SK-N-SH treated with all-trans-retinoic acid at 6 μM for 48 hours (cell line): ENCODE results near the gene GAMT.

Experiments
- ATAC-seq: fragments of 200-7000 bp; cut with Tn5 transposase; 3 replicates; pipeline ENCODE4 v1.9.1; 2020; ENCODE audit warnings: mild to moderate bottlenecking, moderate library complexity
- ARNTL ChIP-seq: fragments of 450-650 bp; formaldehyde crosslinking; IDR thresholded peaks from 2 replicates; pipeline ENCODE4 v1.5.0; 2020; ENCODE audit warnings: low read depth, mild to moderate bottlenecking, moderate library complexity, borderline replicate concordance
- BACH2 ChIP-seq: fragments of 250-450 bp; sonication (Bioruptor Pico); IDR thresholded peaks from 2 replicates; pipeline ENCODE4 v1.9.0; 2021; ENCODE audit warnings: mild to moderate bottlenecking, borderline replicate concordance
- CSDC2 ChIP-seq: fragments of 250-450 bp; sonication (Bioruptor Pico); IDR thresholded peaks from 2 replicates; pipeline ENCODE4 v1.5.0; 2020; ENCODE audit warnings: mild to moderate bottlenecking, moderate library complexity
- ESRRG ChIP-seq: fragments of 250-450 bp; sonication (Bioruptor Pico); IDR thresholded peaks from 2 replicates; pipeline ENCODE4 v1.6.1; 2021; ENCODE audit warnings: mild to moderate bottlenecking
- GLIS3 ChIP-seq: fragments of 250-450 bp; sonication (Bioruptor Pico); IDR thresholded peaks from 2 replicates; pipeline ENCODE4 v1.5.0; 2020; ENCODE audit warnings: mild to moderate bottlenecking, moderate library complexity
- ISL1 ChIP-seq: fragments of 250-450 bp; sonication (Bioruptor Pico); IDR thresholded peaks from 2 replicates; pipeline ENCODE4 v2.1.2; 2022; ENCODE audit warnings: mild to moderate bottlenecking, moderate library complexity
- POU6F1 ChIP-seq: fragments of 250-450 bp; sonication (Bioruptor Pico); IDR thresholded peaks from 2 replicates; pipeline ENCODE4 v1.8.0; 2021; ENCODE audit warnings: low read depth, mild to moderate bottlenecking, moderate library complexity, borderline replicate concordance
- PPARA ChIP-seq: fragments of 250-450 bp; sonication (Bioruptor Pico); IDR thresholded peaks from 2 replicates; pipeline ENCODE4 v1.5.0; 2020; ENCODE audit warnings: mild to moderate bottlenecking, borderline replicate concordance
- RARB ChIP-seq: fragments of 250-450 bp; sonication (Bioruptor Pico); IDR thresholded peaks from 2 replicates; pipeline ENCODE4 v1.8.0; 2021; ENCODE audit warnings: mild to moderate bottlenecking, moderate library complexity
- SNAI2 ChIP-seq: fragments of 250-450 bp; sonication (Bioruptor Pico); IDR thresholded peaks from 2 replicates; pipeline ENCODE4 v1.5.0; 2020; ENCODE audit warnings: mild to moderate bottlenecking, moderate library complexity
- TCF4 ChIP-seq: fragments of 250-450 bp; sonication (Bioruptor Pico); IDR thresholded peaks from 2 replicates; pipeline ENCODE4 v1.8.0; 2021; ENCODE audit warnings: mild to moderate bottlenecking, moderate library complexity, borderline replicate concordance
- TOX ChIP-seq: fragments of 250-450 bp; sonication (Bioruptor Pico); IDR thresholded peaks from 2 replicates; pipeline ENCODE4 v1.8.0; 2021; ENCODE audit warnings: mild to moderate bottlenecking, moderate library complexity, borderline replicate concordance
- ZC3H10 ChIP-seq: fragments of 250-450 bp; sonication (Bioruptor Pico); IDR thresholded peaks from 2 replicates; pipeline ENCODE4 v1.5.1; 2021; ENCODE audit warnings: mild to moderate bottlenecking, moderate library complexity
- ZFP3 ChIP-seq: fragments of 250-450 bp; sonication (Bioruptor Pico); IDR thresholded peaks from 2 replicates; pipeline ENCODE4 v1.5.0; 2020; ENCODE audit warnings: mild to moderate bottlenecking, moderate library complexity
- ZFP30 ChIP-seq: fragments of 450-650 bp; formaldehyde crosslinking; IDR thresholded peaks from 2 replicates; pipeline ENCODE4 v1.5.0; 2022; ENCODE audit warnings: mild to moderate bottlenecking, moderate library complexity
- ZNF565 ChIP-seq: fragments of 450-650 bp; formaldehyde crosslinking; conservative IDR thresholded peaks from 2 replicates; pipeline ENCODE4 v1.5.0; 2020; ENCODE audit warnings: low read depth, mild to moderate bottlenecking, moderate library complexity
- ZNF70 ChIP-seq: fragments of 450-650 bp; formaldehyde crosslinking; IDR thresholded peaks from 2 replicates; pipeline ENCODE4 v1.5.0; 2020; ENCODE audit warnings: mild to moderate bottlenecking, moderate library complexity
- ZNF8 ChIP-seq: fragments of 450-650 bp; formaldehyde crosslinking; IDR thresholded peaks from 2 replicates; pipeline ENCODE4 v1.5.0; 2020; ENCODE audit warnings: mild to moderate bottlenecking, moderate library complexity
- TF ChIP-seq, protein P1 (sequence below): fragments of 250-450 bp; sonication (Bioruptor Pico); IDR thresholded peaks from 2 replicates; pipeline ENCODE4 v1.5.1; 2020; ENCODE audit warnings: low read depth, mild to moderate bottlenecking, moderate library complexity
- TF ChIP-seq, protein P2 (sequence below): fragments of 250-450 bp; sonication (Bioruptor Pico); IDR thresholded peaks from 2 replicates; pipeline ENCODE4 v1.8.0; 2020; ENCODE audit warnings: mild to moderate bottlenecking, moderate library complexity, borderline replicate concordance
- TF ChIP-seq, protein P3 (sequence below): fragments of 250-450 bp; sonication (Bioruptor Pico); IDR thresholded peaks from 2 replicates; pipeline ENCODE4 v1.5.0; 2020; ENCODE audit warnings: mild to moderate bottlenecking, moderate library complexity

Gene GAMT

GRCh38 chr19:1441677-1442438 is 40.5 kb upstream of the GAMT start:
- TF ChIP-seq CSDC2 (CRISPR knock-in tag) (no peak), TCF4 (CRISPR knock-in tag) (no peak), BACH2 (no peak), TOX (CRISPR knock-in tag) (no peak), GLIS3 (CRISPR knock-in tag) (no peak), POU6F1 (CRISPR knock-in tag) (no peak), ZC3H10 (CRISPR knock-in tag) (no peak), ZNF565 (CRISPR knock-in tag) (no peak)
- TF ChIP-seq, protein P1, sequence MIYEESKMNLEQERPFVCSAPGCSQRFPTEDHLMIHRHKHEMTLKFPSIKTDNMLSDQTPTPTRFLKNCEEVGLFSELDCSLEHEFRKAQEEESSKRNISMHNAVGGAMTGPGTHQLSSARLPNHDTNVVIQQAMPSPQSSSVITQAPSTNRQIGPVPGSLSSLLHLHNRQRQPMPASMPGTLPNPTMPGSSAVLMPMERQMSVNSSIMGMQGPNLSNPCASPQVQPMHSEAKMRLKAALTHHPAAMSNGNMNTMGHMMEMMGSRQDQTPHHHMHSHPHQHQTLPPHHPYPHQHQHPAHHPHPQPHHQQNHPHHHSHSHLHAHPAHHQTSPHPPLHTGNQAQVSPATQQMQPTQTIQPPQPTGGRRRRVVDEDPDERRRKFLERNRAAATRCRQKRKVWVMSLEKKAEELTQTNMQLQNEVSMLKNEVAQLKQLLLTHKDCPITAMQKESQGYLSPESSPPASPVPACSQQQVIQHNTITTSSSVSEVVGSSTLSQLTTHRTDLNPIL = no peak
- no peak for ATAC-seq

DNA sequence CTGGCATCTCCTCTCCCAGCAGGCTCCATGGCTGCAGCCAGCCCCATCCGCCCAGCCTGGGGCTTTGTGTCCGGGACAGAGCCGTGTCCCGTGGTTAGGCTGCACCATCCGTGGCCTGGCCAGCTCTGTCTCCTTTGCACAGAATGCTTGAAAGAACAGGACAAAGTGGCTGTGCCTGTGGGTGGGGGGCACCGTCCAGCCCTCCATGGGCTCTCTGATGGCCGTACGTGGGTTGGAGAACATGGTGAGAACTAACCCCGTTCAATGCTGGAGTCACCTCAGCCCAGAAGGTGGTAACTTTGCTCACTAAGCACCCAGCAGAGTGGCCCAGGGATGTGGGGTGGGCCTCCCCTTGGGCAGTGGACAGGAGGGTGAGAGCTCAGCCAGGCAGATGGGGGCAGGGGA is 39.7 kb upstream of the GAMT start:
- no peak for ATAC-seq
- no peak for TF ChIP-seq ZNF565 (CRISPR knock-in tag)
- TF ChIP-seq, all 23 proteins: peak for 0

DNA sequence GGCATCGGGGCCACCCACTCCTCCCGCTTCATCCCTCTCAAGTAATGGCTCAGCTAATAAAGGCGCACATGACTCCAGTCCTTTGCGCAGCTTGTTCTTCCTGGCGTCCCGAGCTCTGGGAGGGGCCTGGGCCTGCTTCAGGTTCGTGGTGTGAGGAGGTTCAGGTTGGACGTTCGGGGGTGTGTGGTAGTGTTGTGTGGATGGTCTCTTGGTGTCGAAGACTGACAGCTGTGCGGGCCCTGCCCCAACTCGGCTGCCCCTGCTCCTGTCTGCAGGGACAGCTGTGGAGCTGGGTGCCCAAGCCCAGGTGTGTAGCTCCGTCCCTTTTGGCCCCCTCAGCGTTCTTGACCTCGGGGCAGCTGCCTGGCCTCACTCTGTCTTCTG is 39.1 kb upstream of the GAMT start:
- ATAC-seq = no peak

DNA sequence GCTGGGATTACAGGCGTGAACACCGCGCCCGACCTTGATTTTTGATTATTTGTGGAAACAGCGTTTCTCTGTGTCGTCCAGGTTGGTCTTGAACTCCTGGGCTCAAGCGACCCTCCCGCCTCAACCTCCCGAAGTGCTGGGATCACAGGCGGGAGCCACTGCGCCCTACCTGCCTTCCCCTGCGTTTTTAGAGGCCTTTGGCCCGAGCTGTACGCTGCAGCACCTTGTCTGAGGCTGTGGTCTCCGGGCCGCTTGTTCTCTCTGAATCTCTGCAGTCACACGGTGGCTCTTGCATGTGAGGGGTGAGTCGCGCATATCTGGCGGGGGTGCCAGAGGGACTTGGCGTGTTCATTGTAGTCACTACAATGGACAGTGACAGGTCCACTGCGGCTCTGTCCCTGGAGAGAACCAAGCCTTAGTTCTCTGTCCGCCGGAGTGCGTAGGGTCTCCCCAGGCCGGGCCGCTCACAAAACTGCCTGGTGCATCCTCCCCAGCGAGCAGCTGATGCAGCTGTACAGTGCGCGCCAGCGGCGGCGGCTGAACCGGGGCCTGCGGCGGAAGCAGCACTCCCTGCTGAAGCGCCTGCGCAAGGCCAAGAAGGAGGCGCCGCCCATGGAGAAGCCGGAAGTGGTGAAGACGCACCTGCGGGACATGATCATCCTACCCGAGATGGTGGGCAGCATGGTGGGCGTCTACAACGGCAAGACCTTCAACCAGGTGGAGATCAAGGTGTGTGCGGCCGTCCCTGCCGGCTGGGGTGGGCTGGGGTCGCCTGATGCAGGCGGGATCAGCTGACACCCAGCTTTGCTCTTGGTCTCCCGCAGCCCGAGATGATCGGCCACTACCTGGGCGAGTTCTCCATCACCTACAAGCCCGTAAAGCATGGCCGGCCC is 38.4 kb upstream of the GAMT start:
- ATAC-seq = peak; percentile 27

More for the DNA sequence above, 39.1 kb upstream of the GAMT start:
- TF ChIP-seq ZNF70 (CRISPR knock-in tag) (no peak), ZNF8 (CRISPR knock-in tag) (no peak), SNAI2 (CRISPR knock-in tag) (no peak), ESRRG (no peak), GLIS3 (CRISPR knock-in tag) (no peak), ARNTL (CRISPR knock-in tag) (no peak), ZNF565 (CRISPR knock-in tag) (no peak), ZFP3 (no peak), ZFP30 (CRISPR knock-in tag) (no peak)
- TF ChIP-seq, protein P2, sequence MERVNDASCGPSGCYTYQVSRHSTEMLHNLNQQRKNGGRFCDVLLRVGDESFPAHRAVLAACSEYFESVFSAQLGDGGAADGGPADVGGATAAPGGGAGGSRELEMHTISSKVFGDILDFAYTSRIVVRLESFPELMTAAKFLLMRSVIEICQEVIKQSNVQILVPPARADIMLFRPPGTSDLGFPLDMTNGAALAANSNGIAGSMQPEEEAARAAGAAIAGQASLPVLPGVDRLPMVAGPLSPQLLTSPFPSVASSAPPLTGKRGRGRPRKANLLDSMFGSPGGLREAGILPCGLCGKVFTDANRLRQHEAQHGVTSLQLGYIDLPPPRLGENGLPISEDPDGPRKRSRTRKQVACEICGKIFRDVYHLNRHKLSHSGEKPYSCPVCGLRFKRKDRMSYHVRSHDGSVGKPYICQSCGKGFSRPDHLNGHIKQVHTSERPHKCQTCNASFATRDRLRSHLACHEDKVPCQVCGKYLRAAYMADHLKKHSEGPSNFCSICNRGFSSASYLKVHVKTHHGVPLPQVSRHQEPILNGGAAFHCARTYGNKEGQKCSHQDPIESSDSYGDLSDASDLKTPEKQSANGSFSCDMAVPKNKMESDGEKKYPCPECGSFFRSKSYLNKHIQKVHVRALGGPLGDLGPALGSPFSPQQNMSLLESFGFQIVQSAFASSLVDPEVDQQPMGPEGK (CRISPR knock-in tag) = no peak

- ATAC-seq = peak; percentile 11
- TF ChIP-seq CSDC2 (CRISPR knock-in tag) (no peak), SNAI2 (CRISPR knock-in tag) (no peak), PPARA (CRISPR knock-in tag) (no peak), ZNF70 (CRISPR knock-in tag) (no peak), TCF4 (CRISPR knock-in tag) (no peak), ISL1 (CRISPR knock-in tag) (no peak), ZFP3 (no peak), BACH2 (no peak), GLIS3 (CRISPR knock-in tag) (no peak), RARB (CRISPR knock-in tag) (no peak), ZNF8 (CRISPR knock-in tag) (no peak), TOX (CRISPR knock-in tag) (no peak), POU6F1 (CRISPR knock-in tag) (no peak), ZC3H10 (CRISPR knock-in tag) (no peak), ZNF565 (CRISPR knock-in tag) (no peak)
- TF ChIP-seq, protein P3, sequence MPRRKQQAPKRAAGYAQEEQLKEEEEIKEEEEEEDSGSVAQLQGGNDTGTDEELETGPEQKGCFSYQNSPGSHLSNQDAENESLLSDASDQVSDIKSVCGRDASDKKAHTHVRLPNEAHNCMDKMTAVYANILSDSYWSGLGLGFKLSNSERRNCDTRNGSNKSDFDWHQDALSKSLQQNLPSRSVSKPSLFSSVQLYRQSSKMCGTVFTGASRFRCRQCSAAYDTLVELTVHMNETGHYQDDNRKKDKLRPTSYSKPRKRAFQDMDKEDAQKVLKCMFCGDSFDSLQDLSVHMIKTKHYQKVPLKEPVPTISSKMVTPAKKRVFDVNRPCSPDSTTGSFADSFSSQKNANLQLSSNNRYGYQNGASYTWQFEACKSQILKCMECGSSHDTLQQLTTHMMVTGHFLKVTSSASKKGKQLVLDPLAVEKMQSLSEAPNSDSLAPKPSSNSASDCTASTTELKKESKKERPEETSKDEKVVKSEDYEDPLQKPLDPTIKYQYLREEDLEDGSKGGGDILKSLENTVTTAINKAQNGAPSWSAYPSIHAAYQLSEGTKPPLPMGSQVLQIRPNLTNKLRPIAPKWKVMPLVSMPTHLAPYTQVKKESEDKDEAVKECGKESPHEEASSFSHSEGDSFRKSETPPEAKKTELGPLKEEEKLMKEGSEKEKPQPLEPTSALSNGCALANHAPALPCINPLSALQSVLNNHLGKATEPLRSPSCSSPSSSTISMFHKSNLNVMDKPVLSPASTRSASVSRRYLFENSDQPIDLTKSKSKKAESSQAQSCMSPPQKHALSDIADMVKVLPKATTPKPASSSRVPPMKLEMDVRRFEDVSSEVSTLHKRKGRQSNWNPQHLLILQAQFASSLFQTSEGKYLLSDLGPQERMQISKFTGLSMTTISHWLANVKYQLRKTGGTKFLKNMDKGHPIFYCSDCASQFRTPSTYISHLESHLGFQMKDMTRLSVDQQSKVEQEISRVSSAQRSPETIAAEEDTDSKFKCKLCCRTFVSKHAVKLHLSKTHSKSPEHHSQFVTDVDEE = no peak
Measured at GRCh38 chr19:1438933-1439354, 37.6 kb upstream of the GAMT start.
